Middle frontal gyrus (tissue), 1 donor: ENCODE measurements around the gene RPL3.

ENCODE experiments used
- DNase-seq: peaks from one replicate; pipeline ENCODE4 v3.0.0-alpha.2; 2015; ENCODE audit warnings: low spot score; ENCODE audit errors: extremely low spot score

RPL3 gene

GRCh38 chr22:39317775-39318506 is 1.5 kb downstream of the RPL3 start:
- no peak for DNase-seq

GRCh38 chr22:39317084-39317774 is 2.2 kb downstream of the RPL3 start:
- no peak for DNase-seq

- no peak for DNase-seq
Observed at GRCh38 chr22:39316440-39317083, 2.9 kb downstream of the RPL3 start.

GRCh38 chr22:39315389-39315788 is 4.0 kb downstream of the RPL3 start:
- DNase-seq = no peak

GRCh38 chr22:39314251-39314971 is 5.0 kb downstream of the RPL3 start:
- no peak for DNase-seq

GRCh38 chr22:39313258-39314001 is 6.0 kb downstream of the RPL3 start:
- DNase-seq = no peak

GRCh38 chr22:39312410-39312809 is 7.0 kb downstream of the RPL3 start:
- no peak for DNase-seq

- DNase-seq = no peak
Observed at GRCh38 chr22:39311592-39312400, 7.6 kb downstream of the RPL3 start.

GRCh38 chr22:39309881-39310714 is 9.3 kb downstream of the RPL3 start:
- DNase-seq = no peak

- no peak for DNase-seq
Observed at GRCh38 chr22:39309364-39309861, 10.0 kb downstream of the RPL3 start.

GRCh38 chr22:39308614-39309363 is 10.6 kb downstream of the RPL3 start:
- no peak for DNase-seq

GRCh38 chr22:39306456-39307361 is 12.7 kb downstream of the RPL3 start:
- DNase-seq = no peak

GRCh38 chr22:39303892-39304671 is 15.3 kb downstream of the RPL3 start:
- no peak for DNase-seq

GRCh38 chr22:39303358-39303757 is 16.1 kb downstream of the RPL3 start:
- DNase-seq = no peak

- DNase-seq = no peak
Observed at GRCh38 chr22:39302431-39302960, 16.9 kb downstream of the RPL3 start.

- DNase-seq = no peak
Observed at GRCh38 chr22:39301926-39302325, 17.5 kb downstream of the RPL3 start.
